Esophagus muscularis mucosa (tissue), 3 donors: ENCODE data around the gene SMAD2.

Experiments used
- POLR2A ChIP-seq: fragments of 450-650 bp; IDR thresholded peaks from one replicate; pipeline ENCODE4 v1.6.1; 2017; ENCODE audit warnings: antibody characterized with exemption, moderate library complexity, mild to moderate bottlenecking, low read depth
- TF ChIP-seq, protein P1 (sequence below), 3 experiments: fragments of 200-600 bp in 2 of 3; fragments of 450-650 bp in 1 of 3; sonication (generic) in 2 of 3; IDR thresholded peaks; one replicate each; pipeline ENCODE4 v1.5.1; 2017 to 2019; ENCODE audit warnings: antibody characterized with exemption in 3 of 3, mild to moderate bottlenecking in 2 of 3, moderate library complexity in 1 of 3

DNA sequence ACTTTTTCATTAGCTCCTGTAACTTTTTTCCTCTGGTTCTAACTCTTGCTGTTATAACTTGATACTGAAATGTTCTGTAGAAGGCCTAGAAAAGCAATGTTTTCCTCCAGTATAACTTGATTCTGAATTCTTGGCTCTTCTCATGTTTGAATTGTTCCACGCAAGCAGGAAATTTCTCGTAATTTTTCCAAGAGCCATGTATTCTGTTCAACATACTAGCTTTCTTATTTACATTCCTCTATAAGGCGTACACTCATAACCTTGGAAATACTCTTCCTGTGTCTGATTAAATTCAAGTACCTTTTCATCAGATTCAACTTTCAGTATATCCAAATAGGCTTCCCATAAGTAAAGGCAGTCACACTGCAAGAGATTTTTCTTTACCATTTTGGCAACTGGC is 109.1 kb downstream of the SMAD2 start:
- TF ChIP-seq, protein P1, sequence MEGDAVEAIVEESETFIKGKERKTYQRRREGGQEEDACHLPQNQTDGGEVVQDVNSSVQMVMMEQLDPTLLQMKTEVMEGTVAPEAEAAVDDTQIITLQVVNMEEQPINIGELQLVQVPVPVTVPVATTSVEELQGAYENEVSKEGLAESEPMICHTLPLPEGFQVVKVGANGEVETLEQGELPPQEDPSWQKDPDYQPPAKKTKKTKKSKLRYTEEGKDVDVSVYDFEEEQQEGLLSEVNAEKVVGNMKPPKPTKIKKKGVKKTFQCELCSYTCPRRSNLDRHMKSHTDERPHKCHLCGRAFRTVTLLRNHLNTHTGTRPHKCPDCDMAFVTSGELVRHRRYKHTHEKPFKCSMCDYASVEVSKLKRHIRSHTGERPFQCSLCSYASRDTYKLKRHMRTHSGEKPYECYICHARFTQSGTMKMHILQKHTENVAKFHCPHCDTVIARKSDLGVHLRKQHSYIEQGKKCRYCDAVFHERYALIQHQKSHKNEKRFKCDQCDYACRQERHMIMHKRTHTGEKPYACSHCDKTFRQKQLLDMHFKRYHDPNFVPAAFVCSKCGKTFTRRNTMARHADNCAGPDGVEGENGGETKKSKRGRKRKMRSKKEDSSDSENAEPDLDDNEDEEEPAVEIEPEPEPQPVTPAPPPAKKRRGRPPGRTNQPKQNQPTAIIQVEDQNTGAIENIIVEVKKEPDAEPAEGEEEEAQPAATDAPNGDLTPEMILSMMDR (IDR thresholded peaks at IDR 0.05) = no peak
- TF ChIP-seq POLR2A = no peak
